Prostate gland (tissue), 2 donors: ENCODE measurements around the gene CNTN5. TPM values are rescaled to one million over a fixed set of nuclear protein-coding genes. Genes with fewer than 3 reads are reported as not detected.

Experiments
- DNase-seq: peaks from one replicate; pipeline ENCODE4 v3.0.0-alpha.2; 2019; ENCODE audit warnings: low spot score
- H3K27ac ChIP-seq, 2 donors: fragments of 200-600 bp; sonication (generic); 2 replicates each; pipeline ENCODE4 v1.5.1; 2017 to 2019
- H3K27me3 ChIP-seq: fragments of 200-600 bp; sonication (generic); replicated peaks from 2 replicates; pipeline ENCODE4 v1.5.1; 2019; ENCODE audit not compliant: insufficient read depth
- H3K36me3 ChIP-seq, 2 donors: fragments of 200-600 bp; sonication (generic); 1 replicate in 1 of 2; 2 replicates in 1 of 2; pipeline versions ENCODE4 v1.5.1 to v1.8.1; 2017 to 2019
- H3K4me1 ChIP-seq: fragments of 200-600 bp; sonication (generic); replicated peaks from 2 replicates; pipeline ENCODE4 v1.5.1; 2019
- H3K4me3 ChIP-seq, 2 donors: fragments of 200-600 bp; sonication (generic); 2 replicates each; pipeline ENCODE4 v1.5.1; 2017 to 2019
- H3K9me3 ChIP-seq: fragments of 200-600 bp; sonication (generic); 2 replicates; pipeline ENCODE4 v1.5.1; 2017
- CTCF ChIP-seq, 4 experiments: fragments of 200-600 bp in 2 of 4; fragments of 450-650 bp in 2 of 4; sonication (generic) in 2 of 4; IDR thresholded peaks; 1 replicate in 3 of 4; 2 replicates in 1 of 4; pipeline ENCODE4 v1.5.1; 2016 to 2019; ENCODE audit warnings: antibody characterized with exemption in 4 of 4, mild to moderate bottlenecking in 2 of 4, moderate library complexity in 2 of 4
- POLR2A ChIP-seq: fragments of 450-650 bp; IDR thresholded peaks from one replicate; pipeline ENCODE4 v1.6.1; 2016; ENCODE audit warnings: antibody characterized with exemption, mild to moderate bottlenecking
- POLR2AphosphoS5 ChIP-seq: sonication (generic); formaldehyde crosslinking; IDR thresholded peaks from one replicate; pipeline ENCODE4 v1.6.1; 2017; ENCODE audit warnings: antibody characterized with exemption
- WGBS: methylation state at CpG from one replicate; pipeline ENCODE4 v1.1.5; 2018; 5-methylcytosine and 5-hydroxymethylcytosine counted together
- intact Hi-C: fragments of 100-400 bp; cut with DNase I; formaldehyde crosslinking; loops from one replicate; pipeline ENCODE4 v1.14.2; 2022
- total RNA-seq, 2 donors: library from RNA; depleted of rRNA; stranded (reverse); fragments of >200 nt; gene quantifications; one replicate each; pipeline ENCODE4 v1.1.0, GENCODE V29; 2016

CNTN5 gene
- total RNA-seq, 2 donors from 2014 or later = 1.0 TPM; not detected in 1

GRCh38 chr11:99176430-99176829 lies 155.7 kb downstream of the CNTN5 start:
- intact Hi-C loops = no loop called here
- TF ChIP-seq CTCF (IDR thresholded peaks at IDR 0.05) = no peak
- TF ChIP-seq POLR2A = no peak
- no peak for TF ChIP-seq POLR2AphosphoS5

GRCh38 chr11:99177446-99177845 lies 156.7 kb downstream of the CNTN5 start:
- Histone ChIP-seq H3K4me3 (no peak overlapping the region), H3K4me1 (no peaks in the 10 kb centered on the region), H3K9me3 (no peaks in the 10 kb centered on the region), H3K27me3 (no peaks in the 10 kb centered on the region), H3K36me3 (no peaks in the 10 kb centered on the region), H3K27ac (no peak overlapping the region)
- intact Hi-C loops = no loop called here
- TF ChIP-seq POLR2A = no peak
- no peak for TF ChIP-seq POLR2AphosphoS5
- DNase-seq = no peak
- 78% methylated on average over 2 of the region's 2 CpGs for WGBS

More at GRCh38 chr11:99176430-99176829, 155.7 kb downstream of the CNTN5 start:
- H3K36me3 ChIP-seq = no peaks in the 10 kb centered on the region
- H3K27me3 ChIP-seq = no peaks in the 10 kb centered on the region
- no peak overlapping the region for H3K27ac ChIP-seq
- no peaks in the 10 kb centered on the region for H3K9me3 ChIP-seq
- no peaks in the 10 kb centered on the region for H3K4me1 ChIP-seq
- H3K4me3 ChIP-seq = no peak overlapping the region
- no peak for DNase-seq

- no peak for DNase-seq
- TF ChIP-seq POLR2A = no peak
- no peak for TF ChIP-seq POLR2AphosphoS5
- no peak for TF ChIP-seq CTCF (IDR thresholded peaks at IDR 0.05)
- Histone ChIP-seq H3K9me3 (no peaks in the 10 kb centered on the region), H3K4me3 (no peak overlapping the region), H3K27ac (no peak overlapping the region), H3K27me3 (no peaks in the 10 kb centered on the region), H3K4me1 (no peaks in the 10 kb centered on the region), H3K36me3 (no peaks in the 10 kb centered on the region)
- intact Hi-C loops = no loop called here
These were observed 163.4 kb downstream of the CNTN5 start for GRCh38 chr11:99184146-99184545.

GRCh38 chr11:99188221-99188620 lies 167.5 kb downstream of the CNTN5 start:
- Histone ChIP-seq H3K27ac (no peak overlapping the region), H3K9me3 (no peaks in the 10 kb centered on the region), H3K27me3 (no peaks in the 10 kb centered on the region), H3K36me3 (no peaks in the 10 kb centered on the region), H3K4me1 (no peaks in the 10 kb centered on the region), H3K4me3 (no peak overlapping the region)
- TF ChIP-seq POLR2AphosphoS5 = no peak
- no peak for TF ChIP-seq CTCF (IDR thresholded peaks at IDR 0.05)
- TF ChIP-seq POLR2A = no peak
- 49% methylated on average over 2 of the region's 2 CpGs for WGBS
- intact Hi-C loops = no loop called here
- no peak for DNase-seq

GRCh38 chr11:99192716-99193115 lies 172.0 kb downstream of the CNTN5 start:
- H3K36me3 ChIP-seq = no peaks in the 10 kb centered on the region
- no peaks in the 10 kb centered on the region for H3K9me3 ChIP-seq
- no peak overlapping the region for H3K4me3 ChIP-seq
- intact Hi-C loops = no loop called here
- H3K27me3 ChIP-seq = no peaks in the 10 kb centered on the region
- no peaks in the 10 kb centered on the region for H3K4me1 ChIP-seq
- no peak for TF ChIP-seq POLR2A
- no peak for TF ChIP-seq CTCF (IDR thresholded peaks at IDR 0.05)
- TF ChIP-seq POLR2AphosphoS5 = no peak
- 77% methylated on average over 1 of the region's 1 CpG for WGBS
- no peak for DNase-seq
- H3K27ac ChIP-seq = no peak overlapping the region
